GM21526 (cell line): Measurements from ENCODE around the gene QKI.
"Not testable (repeated sequence)": the region's sequence is repeated elsewhere in the genome, so short reads cannot be mapped to it uniquely, and the experiment has no call there.

Experiments
- ATAC-seq: cut with Tn5 transposase; IDR thresholded peaks from one replicate; pipeline ENCODE4 v1.9.1; 2021; ENCODE audit warnings: moderate library complexity; ENCODE audit not compliant: unreplicated experiment, low FRiP score

Gene QKI

DNA sequence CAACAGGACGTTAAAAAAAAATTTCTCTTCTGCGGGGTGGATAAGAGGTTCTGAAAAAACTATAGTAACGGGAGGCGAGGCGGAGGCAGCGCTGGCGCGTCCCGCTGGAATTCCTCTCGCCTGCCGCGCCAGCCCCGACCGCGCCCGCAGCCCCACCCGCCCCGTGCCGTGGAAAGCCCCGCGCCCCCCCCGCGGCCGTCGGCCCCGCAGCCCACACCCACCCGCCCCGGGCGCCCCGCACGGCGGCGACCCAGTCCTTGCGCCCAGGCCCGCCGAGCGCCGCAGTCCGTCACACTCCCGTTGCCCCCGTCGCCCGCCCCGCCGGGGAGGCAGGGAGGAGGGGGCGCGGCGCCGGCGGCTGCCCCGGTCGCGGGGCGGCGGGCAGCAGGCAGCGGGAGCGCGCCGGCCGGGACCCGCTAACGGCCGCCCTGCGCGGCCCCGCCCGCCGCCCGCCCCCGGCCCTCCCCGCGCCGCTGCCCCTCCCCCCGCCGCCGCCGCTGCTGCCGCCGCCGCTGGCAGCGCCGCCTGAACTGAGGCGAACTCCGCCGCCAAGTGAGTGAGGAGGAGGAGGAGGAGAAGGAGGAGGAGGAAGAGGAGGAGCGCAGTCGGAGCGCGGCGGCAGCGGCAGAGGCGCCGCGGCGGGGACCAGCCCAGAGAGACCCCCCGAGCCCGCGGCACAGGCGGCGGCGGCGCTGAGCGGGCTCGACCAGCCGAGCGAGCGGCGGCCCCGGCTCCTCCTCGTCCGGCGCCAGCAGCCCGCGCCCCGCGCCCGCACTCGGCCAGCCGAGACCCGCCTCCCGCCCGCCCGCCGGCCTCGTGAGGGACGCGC lies at the start of gene QKI:
Gene QKI (plus strand): TSS at position 602 of the 829 bp plus-strand sequence. CDS start 476 bp downstream, outside the sequence.
- peak; percentile 37 for ATAC-seq

DNA sequence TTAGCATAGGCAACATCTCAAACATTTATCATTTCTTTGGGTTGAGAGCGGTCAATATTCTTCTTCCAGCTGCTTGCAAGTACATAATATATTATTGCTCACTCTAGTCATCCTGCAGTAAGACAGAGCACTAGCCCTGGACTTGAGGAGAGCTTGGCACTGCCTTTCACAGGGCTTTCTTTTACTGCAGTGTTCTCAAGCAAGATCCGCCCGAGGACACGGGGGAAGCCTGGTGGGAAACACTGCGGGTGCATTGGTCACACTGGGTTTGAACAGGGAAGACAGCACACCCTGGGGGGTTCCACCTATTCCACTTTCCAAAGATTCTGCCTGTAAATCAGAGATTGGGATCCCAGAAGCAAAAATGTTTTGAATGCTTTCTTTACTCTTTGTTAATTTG lies 48.2 kb upstream of the QKI start:
- no peak for ATAC-seq

- ATAC-seq: no peak
Measured at GRCh38 chr6:163367497-163368183, 46.9 kb upstream of the QKI start.

DNA sequence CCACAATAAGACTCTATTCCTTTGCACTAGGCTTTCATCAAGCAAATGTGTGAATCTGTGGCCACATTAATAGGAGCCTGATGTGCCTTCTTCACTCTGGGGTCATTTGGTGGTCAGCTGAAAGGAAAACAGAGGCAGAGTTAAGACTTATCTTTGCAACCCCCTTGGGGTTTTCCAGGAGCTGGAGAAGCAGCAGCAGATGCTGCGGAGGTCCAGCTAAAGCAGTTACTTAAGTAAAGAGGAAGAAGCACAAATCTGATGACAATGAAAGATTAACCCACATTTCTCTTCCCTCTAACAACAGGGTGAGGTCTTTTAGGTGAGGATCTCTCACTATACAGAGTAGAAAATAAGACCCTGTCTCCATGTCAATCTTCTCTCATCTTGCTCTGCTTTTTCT lies 45.4 kb upstream of the QKI start:
- ATAC-seq: no peak

DNA sequence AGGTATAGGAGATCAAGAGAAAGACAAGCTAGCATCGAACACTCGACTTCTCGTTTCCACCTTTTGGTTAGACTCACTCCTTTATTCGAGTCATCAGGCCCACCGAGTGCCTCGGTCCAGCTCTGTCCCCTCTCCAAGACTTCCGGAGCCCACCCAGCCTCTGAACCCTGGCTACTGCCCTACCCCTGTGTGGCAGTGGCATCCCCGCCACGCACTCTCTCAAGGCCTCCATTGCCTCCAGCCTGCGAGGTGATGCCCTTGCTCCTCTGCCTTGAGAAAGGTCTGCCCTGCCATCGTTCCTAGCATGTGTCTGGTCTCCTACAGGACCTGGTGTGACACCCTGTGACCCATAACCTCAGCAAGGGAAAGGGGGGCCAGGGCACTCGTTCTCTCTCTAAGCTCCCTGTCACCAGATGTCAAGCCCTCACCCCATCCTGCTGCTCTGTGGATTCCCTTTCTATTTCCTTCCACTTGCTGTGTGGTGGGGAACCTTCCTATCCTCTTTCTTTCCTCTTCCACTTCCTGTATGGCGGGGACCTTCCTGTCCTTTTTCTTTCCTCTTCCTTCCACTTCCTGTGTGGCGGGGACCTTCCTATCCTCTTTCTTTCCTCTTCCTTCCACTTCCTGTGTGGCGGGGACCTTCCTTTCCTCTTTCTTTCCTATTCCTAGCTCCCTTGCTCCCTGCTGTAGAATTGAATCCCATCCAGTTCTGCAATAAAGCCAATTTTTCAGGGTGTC lies 44.7 kb upstream of the QKI start:
- no peak for ATAC-seq

DNA sequence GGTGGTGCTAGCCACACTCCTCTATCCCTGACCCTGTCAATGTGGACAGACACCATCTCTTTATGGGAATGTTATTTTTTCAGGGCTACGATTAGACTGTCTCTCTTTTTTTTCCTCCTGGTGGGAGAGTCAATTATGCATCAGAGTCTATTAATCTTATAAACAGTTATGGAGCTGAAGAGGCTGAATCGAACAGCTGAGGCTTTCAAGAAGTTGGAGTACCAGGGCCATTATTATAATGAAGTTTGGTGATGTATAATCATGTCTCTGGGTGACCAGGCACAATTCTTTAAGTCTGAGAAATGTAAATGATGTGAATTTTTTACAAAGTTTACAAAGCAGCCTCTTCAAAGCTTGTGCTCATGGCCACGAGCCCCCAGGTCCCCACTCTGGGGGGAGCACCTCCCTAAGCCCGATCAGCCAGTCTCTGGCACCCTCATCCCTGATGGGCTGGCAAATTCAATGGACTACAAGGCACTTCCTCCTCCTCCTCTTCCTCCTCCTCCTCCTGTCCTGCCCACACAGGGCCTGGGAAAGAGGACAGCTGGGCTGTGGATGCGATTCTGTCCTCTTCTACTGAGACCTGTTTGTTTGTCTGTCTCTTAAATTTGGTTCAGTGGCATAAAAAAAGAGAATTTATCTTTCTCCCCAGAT lies 43.9 kb upstream of the QKI start:
- ATAC-seq: no peak

DNA sequence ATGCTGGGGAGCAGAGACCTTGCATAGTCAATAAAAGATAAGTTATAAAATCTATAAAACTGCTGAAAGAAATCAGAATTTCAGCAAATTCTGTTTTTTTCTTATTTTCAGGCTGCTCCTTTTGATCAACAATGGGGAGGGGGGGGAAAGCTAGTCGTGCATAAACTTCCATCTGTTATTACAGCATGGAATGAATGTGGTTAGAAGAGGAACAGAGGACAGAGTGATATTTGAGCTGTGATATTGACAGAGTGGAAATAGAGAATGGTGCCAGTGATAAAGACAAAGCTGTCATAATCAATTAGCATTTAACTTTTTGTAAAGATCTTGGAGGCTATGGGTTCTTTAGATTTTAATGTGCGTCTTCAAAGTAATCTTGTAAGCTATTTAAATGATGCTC lies 43.4 kb upstream of the QKI start:
- no peak for ATAC-seq

DNA sequence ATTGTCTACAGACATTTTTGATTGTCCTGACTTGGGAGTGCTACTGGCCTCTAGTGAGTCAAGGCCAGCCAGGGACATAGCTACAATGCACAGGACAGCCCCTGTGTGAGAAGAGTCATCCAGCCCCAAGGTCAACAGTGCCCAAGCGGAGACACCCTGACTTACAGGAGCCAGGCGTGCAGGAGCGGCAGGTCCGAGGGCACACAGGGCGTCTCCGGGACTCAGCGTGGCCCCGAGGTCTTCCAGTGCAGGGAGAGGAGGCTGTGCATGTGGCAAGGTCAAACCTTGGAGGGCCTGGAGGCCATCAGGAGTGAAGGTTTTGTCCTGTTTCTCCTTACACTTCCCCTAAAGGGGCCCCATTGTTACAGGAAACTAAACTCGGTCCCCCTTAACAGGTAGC lies 41.3 kb upstream of the QKI start:
- no peak for ATAC-seq

DNA sequence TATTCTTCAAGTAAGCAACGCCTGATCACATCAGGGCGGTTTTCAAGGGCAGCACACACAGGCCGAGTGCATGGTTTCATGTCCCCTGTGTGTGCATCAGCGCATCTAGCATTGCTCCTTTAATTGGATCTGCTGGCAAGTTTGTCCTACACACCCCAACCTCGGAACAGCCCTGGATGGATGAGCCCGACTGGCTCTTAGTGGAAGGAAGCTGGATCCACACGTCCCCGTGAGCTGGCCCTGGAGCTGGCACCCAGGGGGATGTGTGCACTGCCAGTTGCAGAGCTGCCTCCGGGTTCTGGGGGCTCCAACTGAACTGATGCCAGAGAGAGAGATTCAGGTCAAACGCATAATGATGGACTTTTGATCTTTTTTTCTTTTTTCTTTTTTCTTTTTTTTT lies 39.2 kb upstream of the QKI start:
- ATAC-seq: no peak

DNA sequence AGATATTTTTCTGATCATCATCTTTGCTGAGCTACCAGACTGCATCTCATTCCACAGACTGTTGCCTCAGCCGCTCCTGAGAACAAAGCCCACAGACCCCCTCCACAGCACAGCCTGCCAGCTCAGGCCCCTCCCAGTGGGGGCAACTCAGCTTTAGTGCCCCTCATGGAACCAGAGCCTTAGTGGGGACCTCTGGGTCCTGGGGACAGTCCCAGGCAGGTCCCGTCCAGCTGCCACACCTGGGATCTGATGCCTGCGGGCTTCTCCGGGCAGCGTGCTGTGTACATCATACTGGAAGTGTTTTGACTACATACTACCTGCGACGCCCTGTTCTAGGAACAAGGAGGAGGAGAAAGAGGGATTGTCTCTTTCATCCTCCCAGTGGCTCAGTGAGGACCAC lies 38.3 kb upstream of the QKI start:
- ATAC-seq: no peak

DNA sequence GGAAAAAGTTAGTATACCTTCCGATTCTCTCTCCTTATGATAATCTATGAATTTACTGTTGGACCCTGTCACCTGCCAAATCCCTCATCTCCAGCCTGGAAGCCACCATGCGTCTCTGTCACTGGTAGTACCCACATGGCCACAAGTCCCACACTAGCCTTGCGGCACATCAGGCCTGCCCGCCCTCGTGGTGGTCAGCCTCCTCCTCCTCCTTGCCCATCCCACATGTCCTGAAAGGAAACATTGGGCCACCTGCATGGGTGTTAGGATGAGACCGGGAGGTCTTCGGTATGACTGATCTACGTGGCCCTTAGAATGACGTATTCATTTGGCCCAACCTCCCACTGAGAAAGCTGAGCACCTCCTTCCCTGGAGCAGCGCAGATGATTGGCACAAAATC lies 37.0 kb upstream of the QKI start:
- no peak for ATAC-seq

DNA sequence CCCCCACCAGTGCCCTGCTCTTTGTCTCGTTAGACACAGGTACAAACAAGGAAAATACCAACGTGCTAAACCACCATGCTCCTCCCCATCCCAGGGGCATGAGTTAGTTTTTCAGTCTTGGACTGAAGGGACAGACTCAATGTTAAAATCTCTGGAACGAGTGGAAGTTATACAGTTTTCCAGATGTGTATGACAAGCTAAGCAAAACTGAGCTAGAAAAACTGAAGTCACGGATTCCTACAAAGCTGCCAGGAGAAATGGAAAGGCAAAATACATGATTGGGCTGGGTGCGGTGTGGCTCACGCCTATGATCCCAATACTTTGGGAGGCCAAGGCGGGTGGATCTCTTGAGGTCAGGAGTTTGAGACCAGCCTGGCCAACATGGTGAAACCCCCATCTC lies 34.3 kb upstream of the QKI start:
- ATAC-seq: no peak

- ATAC-seq: no peak
Measured at GRCh38 chr6:163381118-163381756, 33.3 kb upstream of the QKI start.

DNA sequence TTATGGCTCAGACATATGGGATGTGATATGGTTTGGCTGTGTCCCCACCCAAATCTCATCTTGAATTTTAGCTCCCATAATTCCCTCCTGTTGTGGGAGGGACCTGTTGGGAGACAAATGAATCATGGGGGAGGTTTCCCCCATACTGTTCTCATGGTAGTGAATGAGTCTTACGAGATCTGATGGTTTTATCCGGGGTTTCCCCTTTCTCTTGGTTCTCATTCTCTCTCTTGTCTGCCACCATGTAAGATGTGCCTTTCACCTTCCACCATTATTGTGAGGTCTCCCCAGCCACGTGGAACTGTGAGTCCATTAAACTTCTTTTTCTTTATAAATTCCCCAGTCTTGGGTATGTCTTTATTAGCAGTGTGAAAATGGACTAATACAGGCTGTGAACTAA lies 31.1 kb upstream of the QKI start:
- ATAC-seq: not testable (repeated sequence)

GRCh38 chr6:163383912-163384311 lies 30.6 kb upstream of the QKI start:
- ATAC-seq: no peak

- no peak for ATAC-seq
Measured at GRCh38 chr6:163384510-163384909, 30.0 kb upstream of the QKI start.

DNA sequence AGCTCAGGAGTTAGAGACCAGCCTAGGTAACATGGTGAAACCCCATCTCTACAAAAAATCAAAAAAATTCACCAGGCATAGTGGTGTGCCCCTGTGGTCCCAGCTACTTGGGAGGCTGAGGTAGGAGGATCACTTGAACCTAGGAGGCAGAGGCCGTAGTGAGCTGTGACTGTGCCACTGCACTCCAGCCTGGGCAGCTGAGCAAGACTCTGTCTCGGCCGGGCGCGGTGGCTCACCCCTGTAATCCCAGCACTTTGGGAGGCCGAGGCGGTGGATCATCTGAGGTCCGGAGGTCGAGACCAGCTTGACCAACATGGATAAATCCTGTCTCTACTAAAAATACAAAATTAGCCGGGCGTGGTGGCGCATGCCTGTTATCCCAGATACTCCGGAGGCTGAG lies 29.0 kb upstream of the QKI start:
- ATAC-seq: not testable (repeated sequence)

GRCh38 chr6:163386329-163386908 lies 28.1 kb upstream of the QKI start:
- ATAC-seq: no peak

GRCh38 chr6:163387317-163387716 lies 27.2 kb upstream of the QKI start:
- ATAC-seq: no peak

DNA sequence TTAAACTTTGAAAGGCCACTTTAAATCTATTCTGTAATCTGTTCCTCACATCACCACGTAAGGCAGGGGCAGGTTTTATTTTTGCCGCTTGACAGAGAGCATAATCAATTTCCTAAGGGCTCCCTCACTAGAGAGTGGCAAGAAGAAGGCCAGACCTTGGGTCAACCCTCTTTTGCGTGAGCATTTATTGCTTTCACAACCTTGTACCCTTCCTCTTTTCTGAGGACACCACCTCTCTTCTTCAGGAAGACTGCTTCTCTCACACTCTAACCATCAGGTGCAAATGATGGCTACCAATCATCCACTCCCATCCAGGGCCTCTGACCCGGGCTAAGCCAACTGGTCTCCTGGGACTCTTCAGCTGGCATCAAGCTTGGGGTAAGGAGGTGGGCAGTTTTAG lies 25.2 kb upstream of the QKI start:
- ATAC-seq: no peak
